GM10248 (cell line): ENCODE results near the gene MS4A6A.

Experiments
- CTCF ChIA-PET: fragments of 300-600 bp; sonication (Branson Sonifier 250); formaldehyde crosslinking; extraction: SDS; loops from one replicate; lab custom pipeline; 2021; ENCODE audit warnings: antibody characterized with exemption; lab: Yijun Ruan, JAX
- POLR2A ChIA-PET: fragments of 350-650 bp; sonication (Branson Sonifier 250); formaldehyde crosslinking; extraction: SDS; loops from one replicate; lab custom pipeline; 2020; ENCODE audit warnings: antibody characterized with exemption; lab: Yijun Ruan, JAX
- DNase-seq: peaks from one replicate; pipeline ENCODE4 v3.0.0; 2012; ENCODE audit errors: extremely low spot score
- CTCF ChIP-seq: IDR thresholded peaks from 2 replicates; pipeline ENCODE4 v1.5.1; 2012; ENCODE audit warnings: mild to moderate bottlenecking, low read depth; ENCODE audit errors: extremely low read depth, missing control alignments, control extremely low read depth

The MS4A6A gene

GRCh38 chr11:60184824-60185511, 2.1 kb upstream of the MS4A6A start:
- TF ChIP-seq CTCF, result no peak
- DNase-seq, result no peak
- POLR2A ChIA-PET, result no interaction called here
- CTCF ChIA-PET, result interaction anchor here (1.1 to 3.6 kb wide), 4 partner anchors 9 to 80 kb away, joined by 3 to 28 read pairs (median 8); no protein-coding TSS in a partner anchor

DNA sequence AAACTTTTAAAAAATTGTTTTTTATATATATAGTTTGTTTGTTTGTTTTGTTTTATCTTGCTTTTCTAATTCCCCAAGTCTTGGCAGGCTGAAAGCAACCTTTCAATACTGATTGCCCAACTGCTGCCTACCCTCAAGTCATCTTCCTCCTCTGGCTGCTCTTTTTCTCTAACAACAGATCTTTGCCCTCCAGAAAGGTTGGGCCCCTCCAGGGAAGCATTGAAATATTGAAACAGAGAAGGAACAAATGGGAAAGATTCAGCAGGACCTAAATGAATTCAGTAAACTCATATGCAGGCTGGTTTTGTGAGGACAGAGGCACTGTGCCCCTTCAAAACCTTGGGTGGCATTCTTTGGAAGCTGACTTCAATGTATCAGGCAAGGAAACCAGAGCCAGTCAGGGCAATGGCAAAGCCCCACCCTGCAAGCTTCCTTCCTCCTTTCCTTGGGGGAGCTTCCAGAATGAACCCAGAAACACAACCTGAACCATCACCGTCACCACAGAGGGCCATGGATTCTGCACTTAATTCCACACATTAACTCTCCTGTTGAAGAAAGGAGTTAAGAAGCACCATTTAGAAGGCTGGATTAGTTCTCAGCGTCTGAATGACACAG, 815 bp upstream of the MS4A6A start:
- ChIA-PET CTCF (interaction anchor here (1.4 to 3.6 kb wide), 5 partner anchors 10 to 81 kb away, joined by 5 to 28 read pairs (median 10); no protein-coding TSS in a partner anchor), POLR2A (no interaction called here)
- no peak for DNase-seq
- no peak for TF ChIP-seq CTCF

GRCh38 chr11:60175860-60176275, 7.0 kb downstream of the MS4A6A start:
- CTCF ChIA-PET, result interaction anchor here (1.0 to 2.6 kb wide), 3 partner anchors 10 to 77 kb away, joined by 3 to 12 read pairs (median 3); no protein-coding TSS in a partner anchor
- TF ChIP-seq CTCF, result no peak
- DNase-seq, result no peak
- POLR2A ChIA-PET, result interaction anchor here (0.6 kb wide), 1 partner anchor 89 kb away, joined by 5 read pairs; no protein-coding TSS in a partner anchor

- ChIA-PET CTCF (interaction anchor here (1.0 to 2.7 kb wide), 4 partner anchors 8 to 23 kb away, joined by 4 to 10 read pairs (median 5); partner anchors contain the start of gene MS4A6A), POLR2A (no interaction called here)
- DNase-seq, result no peak
- TF ChIP-seq CTCF, result no peak
Measured at GRCh38 chr11:60172011-60172410, 10.9 kb downstream of the MS4A6A start.

DNA sequence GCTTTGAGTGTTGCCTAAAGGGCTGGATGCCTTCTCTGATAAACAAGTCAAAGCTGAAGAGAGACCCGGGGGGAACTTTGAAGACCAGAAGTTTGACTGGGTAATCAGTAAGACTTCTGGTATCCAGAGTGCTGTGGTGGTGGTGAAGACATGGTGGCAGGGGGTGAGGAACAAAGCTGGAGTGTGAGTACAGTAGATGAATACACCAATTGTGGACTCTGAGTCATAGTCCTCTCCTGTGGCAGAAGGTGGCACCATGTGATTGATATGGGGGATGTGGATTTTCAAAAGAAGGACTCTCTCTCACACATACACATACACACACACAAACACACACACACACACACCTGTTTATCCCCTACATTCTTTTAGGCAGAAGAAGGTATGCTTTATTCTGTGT, 12.3 kb downstream of the MS4A6A start:
- ChIA-PET POLR2A (no interaction called here), CTCF (interaction anchor here (0.9 to 2.7 kb wide), 4 partner anchors 9 to 24 kb away, joined by 3 to 10 read pairs (median 5); partner anchors contain the start of gene MS4A6A)
- no peak for TF ChIP-seq CTCF
- no peak for DNase-seq

DNA sequence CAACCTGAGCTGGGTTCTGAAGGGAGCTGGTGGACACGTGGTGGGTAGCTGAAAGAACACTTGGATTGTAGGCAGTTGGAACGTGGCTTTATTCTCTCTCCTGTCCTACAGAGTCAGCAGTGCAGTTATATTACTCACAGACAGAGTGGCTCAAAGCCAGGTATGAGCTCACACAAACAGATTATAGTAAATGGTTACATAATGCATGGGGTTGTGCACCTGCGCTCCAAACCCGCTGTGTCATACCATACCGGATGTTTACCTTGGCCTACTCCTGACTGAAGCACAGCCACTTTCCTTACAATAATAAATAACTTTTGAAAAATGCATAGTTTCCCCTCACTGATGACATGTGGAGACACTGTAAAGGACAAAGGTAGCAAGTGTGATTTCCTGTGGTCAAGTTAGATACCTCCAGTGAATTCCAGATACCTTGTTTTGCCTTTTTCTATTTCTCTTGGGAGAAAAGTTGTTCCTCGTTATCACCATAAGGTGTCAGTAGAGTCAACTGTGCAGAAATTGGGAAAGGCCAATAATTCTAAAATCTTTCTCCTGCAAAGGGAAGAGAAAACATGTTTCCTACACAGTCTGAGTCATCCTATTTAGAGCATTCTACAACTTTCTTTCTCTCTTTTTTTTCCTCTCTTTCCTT, 13.5 kb downstream of the MS4A6A start:
- DNase-seq, result no peak
- CTCF ChIA-PET, result interaction anchor here (0.9 to 1.5 kb wide), 4 partner anchors 10 to 167 kb away, joined by 3 to 7 read pairs (median 3); no protein-coding TSS in a partner anchor
- POLR2A ChIA-PET, result no interaction called here
- TF ChIP-seq CTCF, result no peak
